ENCODE data around the gene R3HDM2.
"Not testable (repeated sequence)": the region's sequence is repeated elsewhere in the genome, so short reads cannot be mapped to it uniquely, and the experiment has no call there.

Gene R3HDM2

DNA sequence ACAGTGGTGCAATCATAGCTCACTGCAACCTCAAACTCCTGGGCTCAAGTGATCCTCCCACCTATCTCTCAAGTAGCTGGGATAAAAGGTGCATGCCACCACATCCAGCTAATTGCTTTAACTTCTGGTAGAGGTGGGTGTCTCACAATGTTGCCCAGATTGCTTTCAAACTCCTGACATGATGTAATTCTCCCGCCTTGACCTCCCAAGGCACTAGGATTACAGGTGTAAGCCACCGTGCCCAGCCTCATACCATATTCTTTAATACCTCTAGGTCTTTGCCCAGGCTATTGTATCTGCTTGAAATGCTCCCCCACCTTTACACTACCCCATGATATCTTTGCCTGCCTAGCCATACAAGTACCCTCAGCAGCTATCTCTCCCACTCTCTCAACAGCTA is 11.3 kb downstream of the R3HDM2 start:
- no peak for FAIRE-seq

DNA sequence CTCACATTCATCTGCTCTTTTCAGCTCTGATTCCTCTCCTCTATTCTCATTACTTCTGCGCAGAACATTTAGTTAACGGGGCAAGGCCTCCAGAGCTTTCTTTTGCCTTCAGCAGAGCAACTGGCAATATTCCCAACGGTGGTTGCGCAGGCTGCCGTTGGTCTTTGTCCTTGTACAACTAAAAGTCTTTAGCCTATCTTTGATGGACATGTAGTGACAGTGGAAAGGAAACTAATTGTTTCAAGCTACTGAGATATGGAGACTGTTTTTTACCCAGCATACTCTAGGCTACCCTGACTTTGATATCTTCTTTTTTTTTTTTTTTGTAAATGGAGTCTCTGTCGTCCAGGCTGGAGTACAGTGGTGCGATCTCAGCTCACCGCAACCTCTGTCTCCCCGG is 12.6 kb downstream of the R3HDM2 start:
- FAIRE-seq, result no peak

GRCh38 chr12:57416039-57416996 is 14.5 kb downstream of the R3HDM2 start:
- no peak for FAIRE-seq

DNA sequence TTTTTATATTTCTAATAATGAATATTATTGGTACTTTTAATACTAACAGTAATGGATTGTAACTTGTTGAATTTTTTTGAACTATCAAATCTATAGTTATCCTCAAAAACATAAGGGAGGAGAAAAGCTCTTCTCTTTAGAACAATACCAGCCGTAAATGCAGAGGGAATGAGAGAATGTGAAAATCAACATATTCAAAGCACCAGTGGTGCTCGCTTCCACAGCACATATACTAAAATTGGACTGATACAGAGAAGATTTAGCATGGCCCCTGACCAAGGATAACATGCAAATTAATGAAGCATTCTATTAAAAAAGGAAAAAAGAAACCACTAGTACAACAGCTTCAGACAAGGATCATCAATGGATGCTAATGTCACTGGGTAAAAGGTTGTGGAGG is 15.8 kb downstream of the R3HDM2 start:
- FAIRE-seq, result no peak

DNA sequence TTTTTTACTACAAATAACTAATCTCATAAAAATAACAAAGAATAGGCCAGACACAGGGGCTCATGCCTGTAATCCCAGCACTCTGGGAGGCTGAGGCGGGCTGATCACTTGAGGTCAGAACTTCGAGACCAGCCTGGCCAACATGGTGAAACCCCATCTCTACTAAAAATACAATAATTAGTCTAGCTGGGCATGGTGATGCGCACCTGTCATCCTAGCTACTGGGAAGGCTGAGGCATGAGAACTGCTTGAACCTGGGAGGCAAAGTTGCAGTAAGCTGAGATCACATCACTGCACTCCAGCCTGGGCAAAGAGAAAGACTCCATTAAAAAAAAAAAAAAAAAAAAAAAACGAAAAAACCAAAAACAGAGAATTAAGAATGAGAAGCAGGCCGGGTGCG is 16.7 kb downstream of the R3HDM2 start:
- FAIRE-seq, result not testable (repeated sequence)

GRCh38 chr12:57410534-57410933 is 20.3 kb downstream of the R3HDM2 start:
- no peak for FAIRE-seq

DNA sequence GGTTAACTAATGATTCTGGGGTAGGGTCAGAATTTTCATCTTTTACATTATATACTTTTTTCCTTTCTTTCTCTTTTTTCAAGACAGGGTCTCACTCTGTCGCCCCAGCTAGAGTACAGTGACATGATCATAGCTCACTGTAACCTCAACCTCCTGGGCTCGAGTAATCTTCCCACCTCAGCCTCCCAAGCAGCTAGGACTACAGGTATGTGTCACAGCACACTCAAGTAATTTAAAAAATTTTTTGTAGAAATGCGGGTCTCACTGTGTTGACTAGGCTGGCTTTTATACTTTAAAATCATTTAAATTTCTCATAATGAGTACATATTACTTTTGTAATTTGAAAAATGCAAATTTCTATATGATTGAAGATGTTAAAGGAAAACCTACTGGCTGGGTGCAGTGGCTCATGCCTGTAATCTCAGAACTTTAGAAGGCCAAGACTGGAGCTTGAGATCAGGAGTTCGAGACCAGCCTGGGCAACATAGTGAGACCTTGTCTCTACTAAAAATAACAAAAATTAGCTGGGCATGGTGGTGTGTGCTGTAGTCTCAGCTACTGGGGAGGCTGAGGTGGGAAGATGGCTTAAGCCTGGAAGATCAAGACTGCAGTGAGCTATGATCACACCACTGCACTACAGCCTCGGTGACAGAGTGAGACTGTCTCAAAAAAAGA is 25.7 kb downstream of the R3HDM2 start:
- FAIRE-seq, result no peak

DNA sequence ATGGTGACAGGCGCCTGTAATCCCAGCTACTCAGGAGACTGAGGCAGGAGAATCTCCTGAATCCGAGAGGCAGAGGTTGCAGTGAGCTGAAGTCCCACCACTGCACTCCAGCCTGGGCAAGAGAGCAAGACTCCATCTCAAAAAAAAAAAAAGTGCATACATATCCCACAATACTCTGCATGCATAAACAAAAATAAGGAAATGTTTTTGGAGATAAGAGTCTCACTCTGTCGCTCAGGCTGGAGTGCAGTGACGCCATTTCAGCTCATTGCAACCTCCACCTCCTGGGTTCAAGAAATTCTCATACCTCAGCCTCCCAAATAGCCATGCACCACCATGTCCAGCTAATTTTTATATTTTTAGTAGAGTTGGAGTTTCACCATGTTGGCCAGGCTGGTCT is 28.7 kb downstream of the R3HDM2 start:
- FAIRE-seq, result not testable (repeated sequence)

GRCh38 chr12:57401165-57401564 is 29.7 kb downstream of the R3HDM2 start:
- FAIRE-seq, result no peak

DNA sequence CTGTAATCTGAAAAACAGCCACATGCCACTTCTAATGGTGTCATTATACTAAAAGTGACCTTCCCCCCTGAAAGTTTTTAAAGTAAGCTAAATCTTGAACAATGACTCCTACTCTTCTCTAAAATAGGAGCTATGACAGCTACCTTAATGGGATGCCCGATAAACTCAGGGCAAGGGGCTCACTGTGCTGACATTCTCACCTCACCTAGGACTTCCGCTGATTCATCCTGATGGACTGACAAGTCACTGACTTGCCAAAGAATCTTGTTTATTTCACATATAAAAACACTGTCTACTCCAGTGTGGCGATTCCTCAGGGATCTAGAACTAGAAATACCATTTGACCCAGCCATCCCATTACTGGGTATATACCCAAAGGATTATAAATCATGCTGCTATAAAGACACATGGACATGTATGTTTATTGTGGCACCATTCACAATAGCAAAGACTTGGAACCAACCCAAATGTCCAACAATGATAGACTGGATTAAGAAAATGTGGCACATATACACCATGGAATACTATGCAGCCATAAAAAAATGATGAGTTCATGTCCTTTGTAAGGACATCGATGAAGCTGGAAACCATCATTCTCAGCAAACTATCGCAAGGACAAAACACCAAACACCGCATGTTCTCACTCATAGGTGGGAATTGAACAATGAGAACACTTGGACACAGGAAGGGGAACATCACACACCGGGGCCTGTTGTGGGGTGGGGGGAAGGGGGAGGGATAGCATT is 31.0 kb downstream of the R3HDM2 start:
- FAIRE-seq, result not testable (repeated sequence)

- no peak for FAIRE-seq
These were observed 33.4 kb downstream of the R3HDM2 start for GRCh38 chr12:57397441-57397840.

DNA sequence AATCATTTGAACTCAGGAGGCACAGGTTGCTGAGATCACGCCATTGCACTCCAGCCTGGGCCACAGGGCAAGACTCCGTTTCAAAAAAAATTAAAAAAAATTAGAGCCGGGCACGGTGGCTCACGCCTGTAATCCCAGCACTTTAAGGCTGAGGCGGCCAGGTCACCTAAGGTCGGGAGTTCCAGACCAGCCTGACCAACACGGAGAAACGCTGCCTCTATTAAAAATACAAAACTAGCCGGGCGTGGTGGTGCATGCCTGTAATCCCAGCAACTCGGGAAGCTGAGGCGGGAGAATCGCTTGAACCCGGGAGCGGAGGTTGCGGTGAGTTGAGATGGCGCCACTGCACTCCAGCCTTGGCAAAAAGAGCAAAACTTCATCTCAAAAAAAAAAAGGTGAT is 35.7 kb downstream of the R3HDM2 start:
- FAIRE-seq, result no peak

DNA sequence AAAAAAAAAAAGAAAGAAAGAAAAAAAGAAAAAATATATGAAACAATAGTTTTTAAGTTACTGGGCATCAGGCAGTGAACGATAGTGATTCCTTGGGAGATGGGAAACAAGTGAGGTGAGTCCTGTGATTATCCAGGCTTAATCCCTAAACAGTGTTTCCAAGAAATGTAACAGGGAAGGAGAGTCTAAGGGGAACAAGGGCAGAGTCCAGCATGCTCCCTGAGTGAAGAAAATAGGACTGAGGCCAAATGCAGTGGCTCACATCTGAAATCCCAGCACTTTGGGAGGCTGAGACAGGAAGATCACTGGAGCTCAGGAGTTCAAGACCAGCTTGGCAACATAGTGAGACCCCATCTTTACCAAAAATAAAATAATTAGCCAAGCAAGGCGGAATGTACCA is 40.7 kb downstream of the R3HDM2 start:
- no peak for FAIRE-seq

DNA sequence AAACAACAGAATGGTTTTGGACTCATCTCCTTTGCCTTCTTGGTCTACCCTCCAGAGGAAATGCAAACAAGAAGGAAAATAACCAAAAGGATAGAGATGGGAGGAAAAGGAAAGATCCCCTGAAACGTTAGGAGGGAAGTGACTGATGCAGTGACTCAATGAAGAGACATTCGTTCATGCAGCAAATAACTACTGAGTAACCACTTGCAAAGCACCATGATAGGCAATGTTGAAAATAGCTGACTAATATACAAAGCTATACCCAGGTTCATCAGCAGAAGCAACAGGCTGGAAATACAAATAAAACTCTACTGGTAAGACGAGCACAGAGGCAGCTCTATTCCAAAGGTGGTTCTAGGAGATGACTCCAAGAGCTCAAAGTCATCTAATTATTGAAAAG is 41.8 kb downstream of the R3HDM2 start:
- peak; percentile 98 for FAIRE-seq

GRCh38 chr12:57388425-57388824 is 42.4 kb downstream of the R3HDM2 start:
- no peak for FAIRE-seq

GRCh38 chr12:57386187-57386720 is 44.6 kb downstream of the R3HDM2 start:
- FAIRE-seq, result no peak

DNA sequence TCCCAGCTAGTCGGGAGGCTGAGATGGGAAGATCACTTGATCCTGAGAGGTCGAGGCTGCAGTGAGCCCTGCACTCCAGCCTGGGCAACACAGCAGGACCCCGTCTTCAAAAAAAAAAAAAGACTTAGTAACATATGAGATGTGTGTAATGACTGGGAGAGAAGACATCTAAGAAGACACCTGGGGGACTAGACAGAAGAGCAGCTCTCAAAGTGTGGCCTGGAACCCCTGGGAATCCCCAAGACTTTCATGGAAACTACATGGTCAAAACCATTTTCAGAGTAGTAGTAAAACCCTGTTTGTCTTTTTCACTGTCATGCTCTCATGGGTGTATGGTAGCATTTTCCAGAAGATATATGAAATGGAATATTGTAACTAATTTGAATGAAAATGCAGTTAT is 45.3 kb downstream of the R3HDM2 start:
- no peak for FAIRE-seq

DNA sequence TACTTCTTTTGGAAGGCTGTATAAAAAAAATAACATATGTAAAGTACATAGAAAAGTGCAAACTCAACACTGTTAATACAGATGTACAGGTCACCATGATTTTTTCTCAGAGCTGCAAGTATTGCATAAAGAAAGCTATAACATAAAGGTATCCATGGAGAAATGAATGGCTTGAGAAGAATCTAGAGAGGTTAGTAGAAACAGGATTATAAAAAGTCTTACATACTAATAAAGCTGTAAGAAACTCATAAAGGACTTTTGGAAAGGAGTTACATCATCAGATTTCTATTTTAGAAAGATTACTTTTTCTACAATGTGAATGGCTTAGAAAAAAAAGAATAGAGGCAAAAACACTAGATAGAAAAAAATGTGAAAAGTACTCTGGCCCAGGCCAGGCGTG is 46.4 kb downstream of the R3HDM2 start:
- no peak for FAIRE-seq

DNA sequence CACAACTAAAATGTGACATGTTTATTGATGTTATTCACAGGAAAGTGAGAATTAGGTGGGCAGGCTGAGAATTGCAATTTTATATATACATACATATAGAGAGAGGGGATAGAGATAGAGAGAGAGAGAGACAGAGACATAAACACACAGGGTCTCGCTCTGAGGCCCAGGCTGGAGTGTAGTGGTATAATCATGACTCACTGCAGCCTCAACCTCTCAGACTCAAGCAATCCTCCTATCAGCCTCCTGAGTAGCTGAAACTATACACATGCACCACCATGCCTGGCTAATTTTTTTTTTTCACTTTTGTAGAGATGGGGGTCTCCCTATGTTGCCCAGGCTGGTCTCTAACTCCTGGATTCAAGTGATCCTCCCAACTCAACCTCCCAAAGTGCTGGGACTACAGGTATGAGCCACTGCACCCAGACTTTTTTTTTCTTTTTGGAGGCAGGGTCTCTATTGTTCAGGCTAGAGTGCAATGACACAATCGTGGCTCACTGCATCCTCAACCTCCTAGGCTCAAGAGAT is 49.1 kb downstream of the R3HDM2 start:
- no peak for FAIRE-seq

GRCh38 chr12:57380300-57380699 is 50.5 kb downstream of the R3HDM2 start:
- FAIRE-seq, result no peak

- no peak for FAIRE-seq
These were observed 53.6 kb downstream of the R3HDM2 start for GRCh38 chr12:57377103-57377840.

GRCh38 chr12:57372233-57372632 is 58.6 kb downstream of the R3HDM2 start:
- FAIRE-seq, result no peak
